H9 (cell line): ENCODE data around the gene OR2M3. TPM values are rescaled to one million over a fixed set of nuclear protein-coding genes. Genes with fewer than 3 reads are reported as not detected.

ENCODE experiments used
- total RNA-seq: library from RNA; stranded (reverse); gene quantifications from 2 replicates; pipeline ENCODE4 v1.2.1, GENCODE V29; 2021

Gene OR2M3
- total RNA-seq, 1 experiment from 2014 or later, result not detected

Other genes with a start within 250 kb of the OR2M3 start
- gene OR2L8, start 248.4 kb upstream of the OR2M3 start, total RNA-seq, result 0.24 TPM in 1 of 2 replicates, not detected in the other
- gene OR2AK2, start 232.0 kb upstream of the OR2M3 start, total RNA-seq, result not detected in 2 replicates
- gene OR2L5, start 183.6 kb upstream of the OR2M3 start, total RNA-seq, result not detected in 2 replicates
- gene OR2L2, start 167.2 kb upstream of the OR2M3 start, total RNA-seq, result 0.11 TPM in 1 of 2 replicates, not detected in the other
- gene OR2L3, start 150.4 kb upstream of the OR2M3 start, total RNA-seq, result not detected in 2 replicates
- not detected in 2 replicates for gene OR2L13, start 102.1 kb upstream of the OR2M3 start, total RNA-seq
- not detected in 2 replicates for gene OR2M5, start 52.1 kb upstream of the OR2M3 start, total RNA-seq
- not detected in 2 replicates for gene OR2M2, start 22.4 kb upstream of the OR2M3 start, total RNA-seq
- gene OR2M4, start 34.2 kb downstream of the OR2M3 start, total RNA-seq, result not detected in 2 replicates
- gene OR2T33, start 80.7 kb downstream of the OR2M3 start, total RNA-seq, result not detected in 2 replicates
- not detected in 2 replicates for gene OR2T12, start 106.2 kb downstream of the OR2M3 start, total RNA-seq
- not detected in 2 replicates for gene OR2M7, start 127.3 kb downstream of the OR2M3 start, total RNA-seq
- not detected in 2 replicates for gene OR14C36, start 151.5 kb downstream of the OR2M3 start, total RNA-seq
- gene OR2T4, start 164.4 kb downstream of the OR2M3 start, total RNA-seq, result not detected in 2 replicates
- gene OR2T6, start 178.5 kb downstream of the OR2M3 start, total RNA-seq, result not detected in 2 replicates
- not detected in 2 replicates for gene OR2T1, start 205.8 kb downstream of the OR2M3 start, total RNA-seq
- not detected in 2 replicates for gene OR2T2, start 248.4 kb downstream of the OR2M3 start, total RNA-seq